GM19238 (cell line): ENCODE results near the gene DNAJC9.
"Not testable (repeated sequence)": the region's sequence is repeated elsewhere in the genome, so short reads cannot be mapped to it uniquely, and the experiment has no call there.

Experiments
- DNase-seq: peaks from one replicate; pipeline ENCODE4 v3.0.0; 2011; ENCODE audit warnings: low spot score; ENCODE audit not compliant: insufficient read length

DNAJC9 gene, protein sequence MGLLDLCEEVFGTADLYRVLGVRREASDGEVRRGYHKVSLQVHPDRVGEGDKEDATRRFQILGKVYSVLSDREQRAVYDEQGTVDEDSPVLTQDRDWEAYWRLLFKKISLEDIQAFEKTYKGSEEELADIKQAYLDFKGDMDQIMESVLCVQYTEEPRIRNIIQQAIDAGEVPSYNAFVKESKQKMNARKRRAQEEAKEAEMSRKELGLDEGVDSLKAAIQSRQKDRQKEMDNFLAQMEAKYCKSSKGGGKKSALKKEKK

DNA sequence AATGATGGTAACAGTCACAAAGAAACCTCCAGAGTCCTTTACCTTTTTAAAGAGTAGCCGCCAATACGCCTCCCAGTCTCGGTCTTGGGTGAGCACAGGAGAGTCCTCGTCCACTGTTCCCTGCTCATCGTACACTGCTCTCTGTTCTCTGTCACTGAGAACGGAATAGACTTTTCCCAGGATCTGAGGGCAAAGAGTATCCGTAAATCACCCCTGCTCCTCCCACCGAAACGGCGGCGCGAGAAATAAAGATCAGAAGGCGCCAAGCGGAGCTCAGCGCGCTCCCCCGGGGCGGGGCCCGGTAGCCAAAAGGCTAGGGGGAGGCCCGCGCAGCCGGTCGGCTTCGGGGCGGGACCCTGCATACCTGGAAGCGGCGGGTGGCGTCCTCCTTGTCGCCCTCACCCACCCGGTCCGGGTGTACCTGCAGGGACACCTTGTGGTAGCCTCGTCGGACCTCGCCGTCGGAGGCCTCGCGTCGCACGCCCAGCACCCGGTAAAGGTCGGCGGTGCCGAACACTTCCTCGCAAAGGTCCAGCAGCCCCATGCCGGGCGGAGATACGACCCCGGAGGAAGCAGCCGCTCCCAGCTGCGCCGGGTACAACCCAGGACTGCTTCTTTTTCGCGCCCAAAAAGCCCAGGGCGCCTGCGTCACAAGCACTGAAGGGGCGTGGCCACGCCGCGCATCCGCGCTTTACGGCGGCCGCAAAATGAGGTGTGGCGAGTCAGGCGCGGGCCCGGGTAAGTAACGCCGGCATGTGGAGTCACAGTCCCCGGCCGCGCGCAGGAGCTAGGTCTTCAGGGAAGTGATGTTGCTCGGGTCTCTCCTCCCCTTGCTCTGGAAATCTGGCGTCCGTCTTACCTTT, at the start of gene DNAJC9:
DNAJC9 (minus strand) TSS at position 610 of the 863 bp plus-strand sequence; CDS start at position 544, 66 bp downstream.
- DNase-seq, result peak; percentile 73

DNA sequence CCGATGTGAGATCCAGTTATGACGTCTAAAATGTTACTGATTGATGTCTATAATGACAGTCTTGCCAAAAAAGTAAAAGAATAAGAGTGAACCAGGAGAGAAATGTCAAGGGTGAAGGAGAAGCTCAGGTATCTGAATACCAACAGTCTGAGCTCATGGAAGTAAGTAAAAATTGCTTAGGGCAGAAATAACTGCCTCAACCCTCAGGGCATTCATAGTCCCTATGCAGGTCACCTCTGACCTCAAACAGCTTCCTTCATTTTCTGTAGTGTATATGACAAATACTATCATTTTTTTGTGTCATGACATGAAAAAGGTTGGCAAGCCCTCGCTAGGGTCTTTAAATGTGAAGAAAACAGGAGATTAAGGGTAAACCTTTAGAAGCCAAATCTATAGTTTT, 46.4 kb upstream of the DNAJC9 start:
- no peak for DNase-seq

DNA sequence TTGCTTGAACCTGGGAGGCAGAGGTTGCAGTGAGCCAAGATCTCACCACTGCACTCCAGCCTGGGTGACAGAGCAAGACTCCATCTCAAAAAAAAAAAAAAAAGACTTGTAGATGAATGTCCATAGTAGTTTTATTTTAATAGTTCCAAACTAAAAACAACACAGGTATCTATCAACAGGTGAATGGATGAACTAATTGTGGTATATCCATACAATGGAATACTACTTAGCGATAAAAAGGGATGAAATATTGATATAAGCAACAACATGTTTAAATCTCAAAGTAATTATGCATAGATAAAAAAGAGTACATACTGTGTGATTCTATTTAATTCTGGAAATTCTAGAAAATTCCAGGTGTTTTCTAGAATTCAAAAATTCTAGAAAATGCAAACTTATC, 42.9 kb upstream of the DNAJC9 start:
- no peak for DNase-seq

DNA sequence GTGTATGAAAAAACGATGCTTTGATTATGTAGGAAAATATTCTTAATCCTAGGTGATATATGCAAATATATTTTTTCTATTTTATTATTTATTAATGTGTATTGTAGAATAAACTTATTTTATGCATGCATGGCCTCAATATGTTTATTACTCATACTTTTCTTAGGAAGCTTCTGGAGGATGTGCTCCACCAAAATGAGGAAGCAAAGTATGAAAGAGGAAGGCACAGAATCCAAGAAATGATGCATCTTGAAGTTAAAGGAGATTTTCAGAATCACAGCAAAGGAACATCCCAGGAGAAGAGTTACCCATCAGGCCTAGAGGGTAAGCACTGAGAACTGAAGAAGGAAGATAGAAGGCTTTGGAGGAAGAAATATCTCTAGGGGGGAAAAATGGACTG, 40.4 kb upstream of the DNAJC9 start:
- no peak for DNase-seq

DNA sequence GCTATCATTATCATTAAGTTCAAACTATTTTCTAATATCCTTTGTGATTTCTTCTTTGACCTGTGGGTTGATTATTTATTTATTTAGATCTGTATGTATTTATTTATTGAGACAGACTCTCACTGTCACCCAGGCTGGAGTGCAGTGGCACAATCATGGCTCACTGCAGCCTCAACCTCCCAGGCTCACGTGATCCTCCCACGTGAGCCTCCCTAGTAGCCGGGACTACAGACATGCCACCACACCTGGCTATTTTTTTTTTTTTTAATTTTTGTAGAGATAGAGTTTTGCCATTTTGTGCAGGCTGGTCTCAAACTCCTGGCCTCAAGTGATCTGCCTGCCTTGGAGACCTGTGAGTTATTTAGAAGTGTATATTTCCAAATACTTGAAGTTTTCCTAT, 34.0 kb upstream of the DNAJC9 start:
- DNase-seq, result no peak

DNA sequence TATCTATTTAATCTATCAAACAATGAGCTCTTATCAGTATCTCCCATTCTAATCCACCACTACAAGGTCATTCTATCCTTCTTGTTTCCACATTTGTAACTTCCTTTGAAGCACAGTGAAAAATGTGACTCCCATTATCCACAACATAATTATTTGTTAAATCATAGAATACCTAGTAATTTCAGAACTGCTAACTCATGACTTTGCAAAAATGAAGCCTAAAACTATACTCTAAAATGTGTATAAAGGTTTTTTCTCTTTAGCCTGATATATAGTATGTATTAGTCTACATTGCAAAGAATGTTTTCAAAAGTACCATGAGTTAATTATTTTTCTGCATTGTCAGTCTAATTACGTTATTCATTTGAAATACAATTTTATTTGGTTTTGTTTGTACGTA, 17.4 kb upstream of the DNAJC9 start:
- DNase-seq, result no peak

DNA sequence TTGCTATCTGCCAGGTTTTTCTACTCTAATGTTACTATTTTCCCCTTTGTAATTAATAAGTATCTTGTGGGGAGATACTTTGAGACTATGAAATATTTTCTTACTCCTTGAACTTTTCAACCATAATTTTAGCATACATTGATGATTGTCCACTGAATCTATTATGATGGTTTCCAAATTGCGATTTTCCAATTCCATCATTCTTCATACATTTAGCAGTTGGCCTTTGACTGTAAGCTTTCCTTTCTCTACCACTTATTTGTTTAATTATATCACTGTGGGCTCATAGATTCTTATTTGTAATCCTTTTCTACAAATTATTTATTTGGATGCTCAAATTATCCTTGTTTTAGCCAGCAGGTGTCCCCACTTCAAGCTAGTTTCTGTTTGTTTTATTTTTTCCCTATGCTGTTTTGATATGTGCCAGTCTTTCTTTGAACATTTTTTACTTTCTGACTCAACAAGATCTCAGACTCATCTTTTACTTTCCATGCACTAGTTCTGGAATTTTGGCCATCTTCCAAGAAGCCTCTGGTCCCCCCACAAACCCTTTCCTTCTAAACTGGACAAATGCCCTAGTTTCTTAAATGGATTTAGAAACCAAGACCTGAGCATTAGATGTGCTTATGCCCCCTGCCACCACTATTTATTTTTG, 16.8 kb upstream of the DNAJC9 start:
- DNase-seq, result no peak

DNA sequence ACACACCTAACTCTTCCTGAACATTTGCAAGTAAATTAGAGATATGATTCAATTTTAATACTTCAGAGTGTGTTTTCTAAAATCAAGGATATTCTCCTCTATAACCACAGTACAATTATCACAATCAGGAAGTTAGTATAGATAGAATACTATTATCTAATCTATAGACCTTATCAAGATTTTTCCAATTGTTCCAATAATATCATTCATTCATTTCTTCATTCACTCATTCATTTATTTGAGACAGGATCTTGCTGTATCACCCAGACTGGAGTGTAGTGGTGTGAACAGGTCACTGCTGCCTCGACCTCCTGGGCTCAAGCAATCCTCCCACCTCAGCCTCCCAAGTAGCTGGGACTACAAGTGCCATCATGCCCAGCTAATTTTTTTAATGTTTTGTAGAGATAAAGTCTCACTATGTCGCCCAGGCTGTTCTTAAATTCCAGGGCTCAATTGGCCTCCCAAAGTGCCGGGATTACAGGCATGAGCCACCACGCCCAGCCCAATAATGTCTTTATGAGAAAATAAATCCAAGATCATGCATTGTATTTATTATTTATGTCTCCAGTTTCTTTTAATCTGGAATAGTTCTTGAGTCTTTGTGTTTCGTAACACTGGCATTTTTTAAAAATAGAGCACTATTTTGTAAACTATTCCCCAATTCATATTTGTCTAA, 16.0 kb upstream of the DNAJC9 start:
- DNase-seq, result no peak

DNA sequence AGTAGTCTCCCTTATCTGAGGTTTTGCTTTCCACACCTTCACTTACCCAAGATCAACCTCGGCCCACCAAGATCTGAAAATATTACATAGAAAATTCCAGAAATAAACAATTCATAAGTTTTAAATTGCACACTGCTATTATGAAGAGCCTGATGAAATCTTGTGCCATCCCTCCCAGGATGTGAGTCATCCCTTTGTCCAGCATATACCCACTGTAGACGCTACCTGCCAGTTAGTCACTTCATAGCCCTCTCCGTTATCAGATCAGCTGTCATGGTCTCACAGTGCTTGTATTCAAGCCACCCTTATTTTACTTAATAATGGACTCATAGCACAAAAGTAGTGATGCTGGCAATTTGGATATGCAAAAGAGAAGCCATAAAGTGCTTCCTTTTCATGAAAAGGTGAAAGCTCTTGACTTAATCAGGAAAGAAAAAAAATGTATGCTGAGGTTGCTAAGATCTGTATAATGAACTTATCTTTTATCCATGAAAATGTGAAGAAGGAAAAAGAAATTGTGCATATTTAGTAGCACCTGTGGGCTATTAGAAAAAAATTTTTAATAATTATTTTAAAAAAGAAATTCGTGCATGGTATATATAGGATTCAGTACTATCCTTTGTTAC, 15.2 kb upstream of the DNAJC9 start:
- DNase-seq, result no peak

DNA sequence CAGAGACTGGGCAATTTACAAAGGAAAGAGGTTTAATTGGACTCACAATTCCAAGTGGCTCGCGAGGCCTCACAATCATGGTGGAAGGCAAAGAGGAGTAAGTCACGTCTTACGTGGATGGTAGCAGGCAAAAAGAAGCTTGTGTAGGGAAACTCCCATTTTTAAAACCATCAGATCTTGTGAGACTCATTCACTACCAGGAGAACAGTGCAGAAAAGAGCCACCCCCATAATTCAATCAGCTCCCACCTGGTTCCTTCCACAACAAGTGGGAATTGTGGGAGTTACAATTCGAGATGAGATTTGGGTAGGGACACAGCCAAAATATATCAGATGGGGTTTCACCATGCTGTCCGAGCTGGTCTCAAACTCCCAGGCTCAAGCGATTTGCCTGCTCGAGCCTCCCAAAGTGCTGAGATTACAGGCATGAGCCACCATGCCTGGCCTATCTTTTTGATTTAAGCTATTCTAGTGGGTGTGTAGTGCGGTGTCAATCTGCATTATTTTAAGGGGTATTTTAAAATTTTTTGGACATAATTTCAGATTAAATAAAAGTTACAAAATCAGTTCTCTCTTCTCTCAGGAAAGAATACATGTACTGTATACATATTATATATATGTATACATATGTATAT, 14.4 kb upstream of the DNAJC9 start:
- no peak for DNase-seq

DNA sequence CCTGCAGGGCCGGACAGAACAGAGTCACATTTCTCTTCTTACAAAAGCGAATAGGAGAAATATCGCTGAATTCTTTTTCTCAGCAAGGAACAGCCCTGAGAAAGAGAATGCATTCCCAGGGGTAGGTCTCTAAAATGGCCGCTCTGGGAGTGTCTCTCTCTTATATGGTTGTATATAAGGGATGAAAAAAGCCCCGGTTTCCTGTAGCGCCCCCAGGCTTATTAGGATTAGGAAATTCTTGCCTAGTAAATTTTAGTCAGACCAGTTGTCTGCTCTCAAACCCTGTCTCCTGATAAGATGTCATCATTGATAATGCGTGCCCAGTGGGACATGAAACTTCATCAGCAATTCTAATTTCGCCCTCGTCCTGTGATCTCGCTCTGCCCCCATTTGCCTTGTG, 11.6 kb upstream of the DNAJC9 start:
- not testable (repeated sequence) for DNase-seq

DNA sequence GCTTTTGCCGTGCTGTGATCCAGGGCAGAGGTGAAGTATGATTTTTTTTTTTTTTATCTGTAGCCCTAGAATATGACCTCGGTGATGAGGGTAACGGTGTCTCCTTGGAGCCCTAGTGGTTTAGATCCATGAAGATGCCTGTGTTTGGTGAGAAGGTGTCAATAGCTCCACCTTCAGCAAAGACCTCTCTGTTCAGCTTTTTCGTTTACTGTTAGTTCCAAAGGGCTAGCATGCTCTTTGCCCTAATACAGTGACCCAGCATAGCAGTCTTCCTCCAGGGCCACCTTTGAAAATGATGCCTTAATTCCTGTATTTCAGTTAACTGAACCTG, 6.1 kb upstream of the DNAJC9 start:
- no peak for DNase-seq

DNA sequence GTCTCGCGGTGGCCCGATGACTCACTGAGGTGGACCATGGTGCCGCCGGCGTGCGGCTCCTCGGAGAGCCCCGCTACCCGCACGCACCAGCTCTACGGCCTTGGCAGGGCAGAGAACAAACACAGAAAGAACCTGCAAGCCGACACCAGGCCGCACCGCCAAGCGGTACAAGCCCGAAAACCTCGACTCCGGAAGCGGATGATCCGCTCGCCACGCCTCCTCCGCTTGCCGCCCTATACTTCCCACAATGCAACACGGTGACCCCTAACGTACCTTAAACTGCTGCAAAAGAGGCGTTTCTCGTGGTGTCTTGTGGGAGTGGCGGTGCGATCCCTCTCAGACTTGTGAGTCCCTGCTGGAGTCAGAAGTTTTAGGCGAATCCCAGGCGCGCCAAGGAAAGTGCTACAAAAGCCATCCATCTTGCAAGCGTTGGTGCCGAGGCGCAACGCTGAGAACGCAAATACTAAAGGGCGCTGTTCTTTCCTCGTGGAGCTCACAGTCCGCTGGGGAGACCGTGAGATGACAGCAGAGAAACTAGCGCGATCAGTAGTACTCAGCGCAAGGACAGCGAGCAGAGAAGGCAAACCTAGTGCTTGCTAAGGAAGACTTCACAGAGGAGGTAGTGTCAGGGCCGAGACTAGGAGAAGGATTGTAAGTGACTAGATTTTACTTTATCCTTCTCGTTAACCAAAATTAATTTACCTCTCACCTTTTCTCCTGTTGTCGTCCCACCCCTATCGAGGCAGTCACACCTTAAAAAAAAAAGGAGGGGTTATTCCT, 5.6 kb upstream of the DNAJC9 start, which contains the start of gene MRPS16:
MRPS16 (minus strand) TSS at position 200 of the 780 bp plus-strand sequence; CDS start at position 38, 162 bp downstream.
- DNase-seq, result peak; percentile 77

DNA sequence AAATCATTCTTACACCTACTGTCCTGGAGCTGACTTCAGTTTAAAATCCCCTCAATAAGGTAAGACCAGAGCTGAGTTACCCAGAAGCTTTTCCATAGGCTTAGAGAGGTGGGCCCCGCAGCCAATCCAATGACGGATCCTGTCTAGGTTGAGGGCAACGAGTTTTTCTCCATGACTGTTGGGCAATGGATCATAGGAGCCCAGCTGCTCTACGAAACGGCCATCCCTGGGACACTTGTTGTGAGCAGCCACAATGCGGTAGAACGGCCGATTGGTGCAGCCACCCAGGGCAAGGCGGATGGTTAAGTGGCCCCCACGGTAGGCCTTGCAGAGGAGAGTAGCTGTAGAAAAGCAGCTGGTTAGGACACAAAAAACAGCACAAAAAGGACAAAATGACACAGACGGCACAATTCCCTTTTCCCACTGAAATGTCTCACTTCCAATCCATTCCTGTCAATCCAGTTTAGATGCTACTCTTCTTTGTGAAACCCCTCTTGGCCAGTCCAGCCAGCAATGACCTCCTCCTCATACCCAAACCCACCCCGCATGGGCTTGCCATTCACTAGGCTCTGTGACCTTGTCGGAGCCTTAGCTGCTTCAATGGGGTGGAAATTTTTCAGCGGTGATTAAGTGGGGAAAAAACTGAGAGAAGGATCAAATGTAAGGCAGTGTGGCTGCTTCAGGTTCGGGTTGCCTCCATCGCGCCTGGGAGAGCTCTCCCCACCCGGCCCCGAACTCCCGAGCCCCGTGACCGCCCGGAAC, 4.8 kb upstream of the DNAJC9 start:
- no peak for DNase-seq

DNA sequence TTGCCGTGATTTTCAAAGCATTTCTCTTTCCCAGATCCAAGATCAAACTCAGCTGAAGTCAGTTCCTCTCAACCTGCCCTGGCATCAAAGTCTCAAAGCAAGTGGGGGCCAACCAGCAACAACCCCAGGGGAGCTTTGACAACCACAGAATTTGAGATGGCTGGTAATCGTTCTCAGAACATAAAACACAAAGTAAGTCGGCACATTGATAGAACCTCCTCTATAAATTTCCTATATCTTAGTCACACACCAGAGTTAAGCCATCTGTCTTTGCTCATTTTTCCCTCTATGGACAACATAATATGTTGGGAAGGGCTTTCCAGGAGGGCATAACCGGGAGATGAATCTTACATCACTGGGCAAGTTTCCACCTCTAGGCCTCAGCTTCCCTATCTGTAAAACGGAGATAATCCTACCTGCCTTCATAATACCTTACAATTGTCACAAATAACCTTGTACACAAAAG, 1.2 kb upstream of the DNAJC9 start:
- DNase-seq, result no peak

DNA sequence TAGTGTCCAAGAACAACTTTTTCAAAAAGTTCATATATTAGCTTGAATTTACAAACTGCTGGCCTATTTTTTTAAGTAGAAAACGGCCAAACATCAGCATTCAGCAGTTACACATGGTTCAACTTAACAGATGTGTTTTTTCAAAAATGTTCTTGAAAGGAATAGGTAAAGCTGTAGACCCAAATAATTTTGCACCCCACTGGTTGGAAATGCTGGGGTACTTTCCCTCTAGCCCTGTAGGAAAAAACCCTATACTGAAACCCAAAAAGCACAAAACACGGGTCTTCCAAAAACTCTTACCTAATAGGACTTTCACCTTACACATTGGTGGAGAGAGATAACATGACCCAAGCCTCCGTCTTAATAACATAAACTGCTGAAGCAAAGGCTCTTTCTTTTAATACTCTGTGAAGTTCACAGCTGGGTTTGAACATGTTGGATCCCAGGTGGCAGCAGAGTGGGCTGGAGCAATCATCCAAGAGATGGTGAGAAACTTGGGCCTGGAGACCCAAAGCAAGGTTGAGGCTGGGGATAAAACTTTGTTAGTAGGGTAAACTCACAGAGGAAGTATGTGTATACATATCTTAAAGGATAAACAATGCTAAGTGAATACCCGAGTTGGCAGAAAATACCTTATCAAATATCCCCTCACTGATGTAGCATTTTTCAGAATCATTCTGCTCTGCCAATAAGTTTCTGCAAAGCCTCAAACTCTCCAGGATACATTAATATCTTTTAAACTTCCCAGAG, 629 bp upstream of the DNAJC9 start:
- no peak for DNase-seq

DNA sequence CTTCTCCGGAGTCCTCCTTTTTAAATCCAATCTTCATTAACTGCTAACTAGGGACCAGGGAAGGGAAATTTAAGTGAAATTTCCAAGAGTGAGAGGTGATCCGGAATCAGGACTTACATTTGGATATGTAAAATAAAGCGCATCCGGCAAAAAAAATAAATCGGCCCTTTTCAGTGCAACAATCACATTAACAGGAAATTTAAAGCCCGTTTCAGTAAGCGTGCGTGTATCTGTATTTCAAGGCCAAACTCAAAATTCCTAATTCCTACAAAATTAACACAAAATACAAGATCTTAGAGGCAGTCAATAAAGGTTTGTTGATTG, 771 bp downstream of the DNAJC9 start:
- DNase-seq, result no peak

DNA sequence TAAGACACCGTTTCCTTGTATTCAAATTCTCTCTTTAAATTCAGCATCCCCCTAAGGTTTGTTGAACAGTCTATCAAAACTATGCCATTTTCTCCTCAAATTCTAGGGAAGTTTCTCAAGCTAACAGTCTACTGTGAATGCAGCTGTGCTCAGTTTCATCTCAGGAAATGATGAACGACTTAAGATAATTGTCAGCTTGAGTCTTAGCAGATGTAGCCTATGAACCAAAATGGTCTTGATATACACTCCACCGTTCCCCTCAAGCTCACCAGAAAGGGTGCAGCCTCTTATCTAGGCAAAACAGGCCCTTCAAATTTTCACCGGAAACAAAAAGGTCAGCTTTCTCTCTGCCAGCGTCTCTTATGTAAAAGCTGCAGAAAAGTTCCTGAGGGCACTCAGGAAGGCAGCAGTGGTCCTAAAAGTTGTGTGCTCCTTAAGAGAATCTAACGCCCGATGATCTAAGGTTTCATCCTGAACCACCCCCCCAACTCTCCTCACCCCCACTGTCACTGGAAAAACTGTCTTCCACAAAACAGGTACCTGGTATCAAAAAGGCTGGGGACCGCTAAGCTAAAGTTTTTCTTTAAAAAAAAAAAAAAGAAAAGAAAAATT, 2.1 kb downstream of the DNAJC9 start:
- DNase-seq, result no peak
